GM13976 (cell line): Measurements from ENCODE around the gene GLO1.

Experiments used
- DNase-seq: peaks from one replicate; pipeline ENCODE4 v3.0.0; 2012; ENCODE audit warnings: low spot score
- in situ Hi-C: fragments of 300-500 bp; cut with MboI; formaldehyde crosslinking; loops from one replicate; pipeline ENCODE4 v1.12.0; 2022; ENCODE audit warnings: low sequenced_read_pairs, mixed read lengths, inconsistent platforms; ENCODE audit not compliant: unreplicated experiment
- TF ChIP-seq, protein P1 (sequence below): IDR thresholded peaks from 2 replicates; pipeline ENCODE4 v1.5.1; 2012; ENCODE audit warnings: borderline replicate concordance, mild to moderate bottlenecking; ENCODE audit not compliant: insufficient read depth; ENCODE audit errors: extremely low read depth, missing control alignments, control extremely low read depth

The GLO1 gene

DNA sequence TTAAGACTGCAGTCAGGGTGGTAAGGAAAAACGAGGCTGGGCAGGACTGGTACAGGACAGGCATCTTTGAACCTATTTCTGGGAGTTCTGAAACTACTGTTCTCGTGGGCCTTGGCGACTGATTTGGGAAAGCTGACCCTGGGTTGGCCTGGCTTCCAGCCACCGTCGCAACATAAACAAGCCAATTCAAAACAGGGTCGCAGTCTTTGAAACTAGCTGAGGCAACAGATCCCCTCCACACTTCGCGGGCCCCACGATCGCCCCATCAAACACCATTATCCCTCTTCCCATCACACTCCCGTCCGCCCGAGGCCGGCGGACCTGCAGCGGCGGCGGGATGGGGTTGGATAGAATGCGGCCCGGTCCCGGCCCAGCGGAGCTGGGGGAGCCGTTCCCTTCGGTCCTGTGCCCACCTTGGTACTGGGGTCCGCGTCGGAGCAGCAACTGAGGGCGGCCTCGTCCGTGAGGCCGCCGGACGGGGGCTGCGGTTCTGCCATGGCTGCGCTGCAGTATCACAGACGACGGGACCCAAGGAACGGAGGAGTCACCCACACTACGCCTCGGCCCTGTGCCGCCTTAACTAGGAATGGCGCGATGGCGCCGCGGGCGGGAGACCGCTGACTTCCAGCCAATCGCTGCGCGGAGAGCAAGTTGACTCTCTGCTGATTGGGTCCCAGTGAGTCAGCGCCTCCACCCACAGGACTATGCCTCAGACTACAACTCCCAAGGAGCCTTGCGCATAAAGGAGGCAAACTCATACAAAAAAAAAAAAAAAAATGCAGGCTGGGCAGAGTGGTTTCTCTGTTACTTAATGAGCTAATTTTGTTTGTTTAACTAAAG is at the start of gene GLO1:
GLO1 (minus strand) TSS at position 588 of the 840 bp plus-strand sequence; CDS start at position 497, 91 bp downstream.
- in situ Hi-C loops = no loop called here
- TF ChIP-seq, protein P1, sequence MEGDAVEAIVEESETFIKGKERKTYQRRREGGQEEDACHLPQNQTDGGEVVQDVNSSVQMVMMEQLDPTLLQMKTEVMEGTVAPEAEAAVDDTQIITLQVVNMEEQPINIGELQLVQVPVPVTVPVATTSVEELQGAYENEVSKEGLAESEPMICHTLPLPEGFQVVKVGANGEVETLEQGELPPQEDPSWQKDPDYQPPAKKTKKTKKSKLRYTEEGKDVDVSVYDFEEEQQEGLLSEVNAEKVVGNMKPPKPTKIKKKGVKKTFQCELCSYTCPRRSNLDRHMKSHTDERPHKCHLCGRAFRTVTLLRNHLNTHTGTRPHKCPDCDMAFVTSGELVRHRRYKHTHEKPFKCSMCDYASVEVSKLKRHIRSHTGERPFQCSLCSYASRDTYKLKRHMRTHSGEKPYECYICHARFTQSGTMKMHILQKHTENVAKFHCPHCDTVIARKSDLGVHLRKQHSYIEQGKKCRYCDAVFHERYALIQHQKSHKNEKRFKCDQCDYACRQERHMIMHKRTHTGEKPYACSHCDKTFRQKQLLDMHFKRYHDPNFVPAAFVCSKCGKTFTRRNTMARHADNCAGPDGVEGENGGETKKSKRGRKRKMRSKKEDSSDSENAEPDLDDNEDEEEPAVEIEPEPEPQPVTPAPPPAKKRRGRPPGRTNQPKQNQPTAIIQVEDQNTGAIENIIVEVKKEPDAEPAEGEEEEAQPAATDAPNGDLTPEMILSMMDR = no peak
- peak; percentile 98 for DNase-seq

- in situ Hi-C loops = no loop called here
- TF ChIP-seq, protein P1 = no peak
- DNase-seq = no peak
These were observed 48.1 kb upstream of the GLO1 start for GRCh38 chr6:38750968-38751615.

DNA sequence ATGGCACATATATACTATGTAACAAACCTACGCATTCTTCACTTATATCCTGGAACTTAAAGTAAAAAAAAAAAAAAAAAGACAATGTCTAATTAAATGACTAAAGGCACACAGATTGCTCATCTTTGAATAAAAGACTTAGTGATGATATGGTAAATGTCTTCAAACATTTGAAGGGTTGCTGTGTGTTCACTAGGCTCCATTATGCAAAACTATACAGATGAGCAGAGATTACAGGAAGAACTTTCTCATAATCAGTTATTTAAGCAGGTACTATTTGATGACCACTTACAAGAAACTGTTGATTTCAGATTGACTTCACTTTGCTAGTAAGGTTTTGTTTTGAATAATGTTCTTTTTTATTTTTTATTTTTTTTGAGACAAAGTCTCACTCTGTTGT is 46.5 kb upstream of the GLO1 start:
- in situ Hi-C loops = no loop called here
- TF ChIP-seq, protein P1 = no peak
- no peak for DNase-seq

GRCh38 chr6:38739532-38739931 is 36.6 kb upstream of the GLO1 start:
- in situ Hi-C loops = no loop called here
- TF ChIP-seq, protein P1 = no peak

DNA sequence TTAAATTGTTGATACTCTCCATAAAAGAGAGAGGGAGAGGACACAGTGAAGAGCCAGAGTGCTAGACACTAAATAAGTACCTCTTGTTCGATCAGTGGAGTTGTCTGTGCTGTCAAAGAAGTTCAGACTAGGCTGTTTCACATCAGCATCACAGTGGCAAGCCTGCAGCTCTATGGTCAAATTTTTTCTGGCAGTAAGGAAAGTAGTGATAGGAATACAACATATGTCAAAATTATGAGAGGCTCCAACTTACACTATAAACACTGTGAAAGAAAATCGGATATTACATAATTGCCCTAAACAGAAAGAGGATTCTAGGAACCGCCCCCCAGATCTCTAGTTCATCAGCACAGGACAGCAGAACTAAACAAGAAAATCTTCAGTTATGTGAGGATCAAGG is 35.3 kb upstream of the GLO1 start:
- TF ChIP-seq, protein P1 = no peak
- in situ Hi-C loops = no loop called here
- DNase-seq = no peak

More at GRCh38 chr6:38739532-38739931, 36.6 kb upstream of the GLO1 start:
- DNase-seq = no peak

GRCh38 chr6:38736951-38737350 is 34.0 kb upstream of the GLO1 start:
- DNase-seq = no peak
- in situ Hi-C loops = no loop called here
- TF ChIP-seq, protein P1 = no peak
